Testis (tissue), 3 donors: ENCODE results near the gene IL1RAP. TPM values are rescaled to one million over a fixed set of nuclear protein-coding genes. Genes with fewer than 3 reads are reported as not detected.

Experiments
- DNase-seq: peaks from one replicate; pipeline ENCODE4 v3.0.0-alpha.2; 2019
- H3K27ac ChIP-seq, 2 donors: fragments of 200-600 bp; sonication (generic); one replicate each; pipeline ENCODE4 v1.5.1; 2019
- H3K27me3 ChIP-seq: fragments of 200-600 bp; sonication (generic); one replicate; pipeline ENCODE4 v1.5.1; 2019
- H3K36me3 ChIP-seq: fragments of 200-600 bp; sonication (generic); one replicate; pipeline ENCODE4 v1.5.1; 2017; ENCODE audit warnings: low read depth; ENCODE audit errors: missing control alignments
- H3K4me1 ChIP-seq: fragments of 200-600 bp; sonication (generic); one replicate; pipeline ENCODE4 v1.5.1; 2019
- H3K4me3 ChIP-seq, 2 donors: fragments of 200-600 bp; sonication (generic); one replicate each; pipeline ENCODE4 v1.5.1; 2017 to 2019
- H3K9me3 ChIP-seq: fragments of 200-600 bp; sonication (generic); one replicate; pipeline ENCODE4 v1.5.1; 2017
- CTCF ChIP-seq, 3 experiments: fragments of 450-650 bp in 2 of 3; fragments of 200-600 bp in 1 of 3; sonication (generic) in 1 of 3; IDR thresholded peaks; one replicate each; pipeline ENCODE4 v1.5.1; 2016 to 2019; ENCODE audit warnings: antibody characterized with exemption in 3 of 3, mild to moderate bottlenecking in 2 of 3, moderate library complexity in 1 of 3
- POLR2A ChIP-seq: fragments of 450-650 bp; IDR thresholded peaks from one replicate; pipeline ENCODE4 v1.6.1; 2017; ENCODE audit warnings: antibody characterized with exemption, mild to moderate bottlenecking, moderate library complexity
- WGBS, 2 donors: methylation state at CpG; one replicate each; pipeline ENCODE4 v1.1.5; 2018; 5-methylcytosine and 5-hydroxymethylcytosine counted together
- intact Hi-C: fragments of 100-400 bp; cut with DNase I; formaldehyde crosslinking; loops from one replicate; pipeline ENCODE4 v1.15.1; 2023; ENCODE audit warnings: low total_unique reads
- polyA plus RNA-seq: library from polyadenylated mRNA; stranded (reverse); fragments of 350-450 nt; fragmentation: Illumina TruSeq; extraction: RNeasy Lipid Tissue Mini Kit (QIAGEN cat#74804); gene quantifications from one replicate; pipeline ENCODE4 v1.2.3, GENCODE V29; 2014; ENCODE audit warnings: low read depth, low replicate concordance; ENCODE audit not compliant: insufficient read depth
- total RNA-seq, 2 donors: library from RNA; depleted of rRNA; stranded (reverse); fragments of >200 nt; gene quantifications; one replicate each; pipeline ENCODE4 v1.2.3, GENCODE V29; 2016

Gene IL1RAP
- total and polyA plus RNA-seq, 3 donors from 2014 or later = 1.7 to 3.2 (median 2.1) TPM

DNA sequence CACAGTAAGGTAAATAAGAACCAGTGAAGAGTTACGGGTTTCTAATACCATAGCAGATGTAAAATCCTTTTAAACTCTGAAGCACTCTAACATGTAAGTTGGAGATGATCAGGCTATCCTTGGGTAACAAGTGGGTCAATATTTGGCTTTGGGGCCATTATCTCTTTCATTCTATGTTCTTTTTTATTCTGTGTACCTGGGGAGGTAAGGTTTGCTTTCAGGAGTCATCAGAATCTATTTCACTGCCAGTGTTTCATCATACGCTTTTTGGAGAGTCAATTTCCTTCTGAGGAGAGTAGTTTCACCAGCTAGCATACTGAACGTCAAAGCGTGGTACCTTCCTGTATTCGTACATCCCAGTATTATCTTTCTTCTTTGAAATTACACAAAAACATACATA lies 182.1 kb downstream of the IL1RAP start:
- Histone ChIP-seq H3K4me3 (no peak overlapping the region), H3K9me3 (no peaks in the 10 kb centered on the region), H3K36me3 (no peaks in the 10 kb centered on the region), H3K4me1 (no peaks in the 10 kb centered on the region), H3K27ac (no peak overlapping the region), H3K27me3 (no peaks in the 10 kb centered on the region)
- 90 to 94% methylated on average over 5 of the region's 5 CpGs for WGBS, 2 donors
- no peak for DNase-seq
- intact Hi-C loops = no loop called here
- TF ChIP-seq CTCF (IDR thresholded peaks at IDR 0.05) (no peak), POLR2A (no peak)

DNA sequence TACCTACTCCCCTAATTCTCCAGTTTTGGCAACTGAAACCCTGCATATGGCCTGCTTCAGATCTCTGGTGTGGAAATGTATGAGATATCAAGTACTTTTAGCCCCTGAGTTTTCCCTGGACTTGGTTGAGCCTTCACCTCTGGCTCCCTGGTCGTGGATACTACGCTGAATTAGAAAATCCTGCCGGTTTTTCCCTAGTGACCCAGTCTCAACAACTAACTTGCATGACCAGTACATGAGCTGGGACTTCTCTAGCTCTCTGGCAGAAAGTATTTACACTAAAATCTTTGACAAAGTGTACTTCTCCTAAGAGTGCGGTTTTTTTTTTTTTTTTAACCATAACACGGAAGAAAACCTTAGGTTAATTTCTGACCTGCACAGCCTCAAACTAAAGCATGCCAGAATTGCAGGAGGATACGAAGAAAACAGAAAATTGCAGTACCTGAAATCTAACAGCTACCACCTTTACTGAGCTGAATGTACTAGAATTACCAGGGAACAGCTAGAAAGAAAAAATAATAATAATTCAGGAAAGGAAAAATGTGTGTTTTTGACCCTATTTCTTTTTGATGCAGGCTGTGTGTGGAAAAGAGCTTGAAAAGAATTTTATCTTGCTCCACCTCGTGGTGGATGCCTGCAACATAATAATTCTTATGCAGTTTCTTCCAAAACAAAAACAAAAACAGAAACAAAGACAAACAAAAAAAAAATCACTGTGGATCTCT lies 183.1 kb downstream of the IL1RAP start:
- no peaks in the 10 kb centered on the region for H3K9me3 ChIP-seq
- no peak for DNase-seq
- intact Hi-C loops = no loop called here
- H3K36me3 ChIP-seq = no peaks in the 10 kb centered on the region
- no peaks in the 10 kb centered on the region for H3K4me1 ChIP-seq
- no peak overlapping the region for H3K27ac ChIP-seq
- no peak overlapping the region for H3K4me3 ChIP-seq
- H3K27me3 ChIP-seq = no peaks in the 10 kb centered on the region
- WGBS, 2 donors = 53 to 59% methylated on average over 7 of the region's 7 CpGs
- TF ChIP-seq CTCF (IDR thresholded peaks at IDR 0.05) = peak; percentile 24 to 52 (median 33)
- no peak for TF ChIP-seq POLR2A

GRCh38 chr3:190697502-190697830 lies 183.6 kb downstream of the IL1RAP start:
- TF ChIP-seq CTCF (IDR thresholded peaks at IDR 0.05) (no peak), POLR2A (no peak)
- Histone ChIP-seq H3K9me3 (no peaks in the 10 kb centered on the region), H3K27me3 (no peaks in the 10 kb centered on the region), H3K4me1 (no peaks in the 10 kb centered on the region), H3K4me3 (no peak overlapping the region), H3K36me3 (no peaks in the 10 kb centered on the region), H3K27ac (no peak overlapping the region)
- DNase-seq = no peak
- intact Hi-C loops = no loop called here

DNA sequence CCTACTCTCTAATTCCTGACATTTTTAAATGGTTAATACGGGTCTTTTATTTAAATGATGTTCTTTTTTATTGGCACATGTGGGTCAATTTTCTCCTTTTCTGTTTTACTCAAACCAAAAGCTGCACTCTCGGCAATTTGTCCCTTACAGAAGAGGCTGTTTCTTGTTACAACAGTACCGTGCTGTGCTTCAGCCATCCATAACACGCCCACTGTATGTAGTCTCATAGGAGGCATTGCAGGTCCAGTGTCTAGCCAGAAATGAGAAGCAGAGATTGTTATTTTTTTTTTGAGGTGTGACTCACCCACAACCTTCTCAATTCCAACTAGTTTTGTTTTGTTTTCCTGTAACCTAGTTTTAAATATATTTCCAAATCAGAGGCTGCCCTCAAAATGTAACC lies 184.0 kb downstream of the IL1RAP start:
- TF ChIP-seq CTCF (IDR thresholded peaks at IDR 0.05) = no peak
- TF ChIP-seq POLR2A = no peak
- 55 to 65% methylated on average over 4 of the region's 4 CpGs for WGBS, 2 donors
- H3K9me3 ChIP-seq = no peaks in the 10 kb centered on the region
- no peaks in the 10 kb centered on the region for H3K4me1 ChIP-seq
- intact Hi-C loops = no loop called here
- no peaks in the 10 kb centered on the region for H3K36me3 ChIP-seq
- H3K27ac ChIP-seq = no peak overlapping the region
- no peak for DNase-seq
- no peak overlapping the region for H3K4me3 ChIP-seq
- H3K27me3 ChIP-seq = no peaks in the 10 kb centered on the region

- H3K27ac ChIP-seq = no peak overlapping the region
- no peaks in the 10 kb centered on the region for H3K9me3 ChIP-seq
- TF ChIP-seq POLR2A = no peak
- TF ChIP-seq CTCF (IDR thresholded peaks at IDR 0.05) = no peak
- no peak for DNase-seq
- no peaks in the 10 kb centered on the region for H3K27me3 ChIP-seq
- intact Hi-C loops = no loop called here
- WGBS, 2 donors = 85 to 90% methylated on average over 2 of the region's 2 CpGs
- H3K4me1 ChIP-seq = no peaks in the 10 kb centered on the region
- H3K4me3 ChIP-seq = no peak overlapping the region
- H3K36me3 ChIP-seq = no peaks in the 10 kb centered on the region
Measured at GRCh38 chr3:190699776-190700175, 185.9 kb downstream of the IL1RAP start.
